ENCODE measurements around the gene ACER2.
"Not testable (repeated sequence)": the region's sequence is repeated elsewhere in the genome, so short reads cannot be mapped to it uniquely, and the experiment has no call there.

ACER2 gene

GRCh38 chr9:19408693-19409400, at the start of gene ACER2:
TSS of gene ACER2 (plus strand) at chr9:19409009. CDS start at chr9:19409085, 76 bp downstream.
- peak; percentile 98 to 99 for DNase-seq

- no peak for DNase-seq
Measured at GRCh38 chr9:19369107-19369506, 39.7 kb upstream of the ACER2 start.

- no peak for DNase-seq
Measured at GRCh38 chr9:19371942-19372341, 36.9 kb upstream of the ACER2 start.

GRCh38 chr9:19372567-19372966, 36.2 kb upstream of the ACER2 start:
- DNase-seq: peak in 1 of 2 experiments; percentile 22

GRCh38 chr9:19373527-19373926, 35.3 kb upstream of the ACER2 start:
- no peak for DNase-seq

DNA sequence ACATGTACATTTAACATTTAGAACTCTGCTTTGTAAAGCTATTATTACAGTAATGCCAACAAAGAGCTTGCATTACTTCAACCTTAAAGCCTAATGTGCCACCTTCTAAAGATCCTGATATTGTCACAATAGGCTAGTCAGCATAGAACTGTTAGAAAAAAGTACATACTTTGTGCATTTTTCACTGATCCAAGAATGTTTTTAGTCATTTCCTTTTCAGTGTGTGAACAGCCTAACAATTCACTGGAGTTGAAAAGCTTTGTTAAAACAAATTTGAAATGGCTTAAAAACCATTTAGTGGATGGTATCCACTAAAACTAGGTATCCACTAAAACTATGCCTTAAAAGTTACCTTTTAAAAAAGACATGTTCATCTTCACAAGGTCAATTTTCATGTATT, 33.3 kb upstream of the ACER2 start:
- no peak for DNase-seq

- DNase-seq: no peak
Measured at GRCh38 chr9:19376931-19377330, 31.9 kb upstream of the ACER2 start.

DNA sequence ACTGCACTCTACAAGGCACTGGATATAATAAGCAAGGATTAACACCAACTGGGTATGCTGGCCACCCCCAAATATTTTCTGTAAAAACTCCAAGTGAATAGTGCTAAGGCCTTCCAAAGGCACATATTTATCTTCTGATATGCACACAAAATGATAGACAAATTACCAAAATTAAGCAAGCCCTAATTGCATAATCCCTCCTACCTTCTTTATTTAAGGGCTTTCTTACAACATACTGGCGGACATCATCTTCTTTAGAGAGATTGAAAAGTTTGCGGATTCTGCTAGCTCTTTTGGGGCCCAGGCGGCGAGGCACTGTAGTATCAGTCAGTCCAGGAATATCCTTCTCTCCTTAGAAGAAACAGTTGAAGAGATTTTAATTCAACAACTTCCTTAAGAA, 30.6 kb upstream of the ACER2 start:
- DNase-seq: no peak

GRCh38 chr9:19378647-19379046, 30.2 kb upstream of the ACER2 start:
- peak; percentile 28 to 34 for DNase-seq

DNA sequence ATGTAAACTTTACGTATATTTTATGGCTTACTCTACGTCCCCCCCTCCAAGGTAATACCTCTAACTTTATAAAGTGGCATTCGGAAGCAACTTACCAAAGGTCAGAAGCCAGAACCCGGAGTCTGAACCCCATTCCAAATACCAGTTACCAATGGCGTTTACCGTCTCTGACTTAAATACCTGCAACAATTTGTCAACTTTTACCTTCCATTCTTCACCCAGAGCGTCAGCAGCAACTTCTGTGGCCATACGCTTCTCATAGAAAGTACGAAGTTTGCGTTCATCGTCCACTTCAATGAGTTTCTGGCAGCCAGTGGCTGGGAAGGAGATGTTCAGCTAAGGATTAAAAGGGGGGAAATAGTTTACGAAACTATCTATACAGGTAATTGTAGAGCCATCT, 29.5 kb upstream of the ACER2 start:
- DNase-seq: peak; percentile 31 to 38

- no peak for DNase-seq
Measured at GRCh38 chr9:19379697-19380046, 29.1 kb upstream of the ACER2 start.

- DNase-seq: no peak
Measured at GRCh38 chr9:19380826-19381075, 28.1 kb upstream of the ACER2 start.

DNA sequence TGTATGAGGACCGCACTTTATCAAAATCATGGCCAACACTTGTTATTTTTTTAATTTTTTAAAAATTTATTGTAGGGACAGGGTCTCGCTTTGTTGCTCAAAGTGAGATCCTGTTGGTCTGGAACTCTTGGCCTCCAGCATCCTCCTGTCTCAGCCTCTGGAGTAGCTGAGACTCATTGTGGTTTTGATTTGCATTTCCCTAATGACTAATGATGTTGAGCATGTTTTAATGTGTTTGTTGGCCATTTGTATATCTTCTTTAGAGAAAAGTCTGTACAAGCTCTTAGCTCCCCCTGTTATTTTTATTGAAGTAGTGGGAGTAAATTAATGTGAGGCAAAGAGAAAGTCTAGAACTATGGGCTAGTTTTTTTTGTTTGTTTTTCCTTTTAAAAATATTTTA, 27.2 kb upstream of the ACER2 start:
- DNase-seq: no peak

DNA sequence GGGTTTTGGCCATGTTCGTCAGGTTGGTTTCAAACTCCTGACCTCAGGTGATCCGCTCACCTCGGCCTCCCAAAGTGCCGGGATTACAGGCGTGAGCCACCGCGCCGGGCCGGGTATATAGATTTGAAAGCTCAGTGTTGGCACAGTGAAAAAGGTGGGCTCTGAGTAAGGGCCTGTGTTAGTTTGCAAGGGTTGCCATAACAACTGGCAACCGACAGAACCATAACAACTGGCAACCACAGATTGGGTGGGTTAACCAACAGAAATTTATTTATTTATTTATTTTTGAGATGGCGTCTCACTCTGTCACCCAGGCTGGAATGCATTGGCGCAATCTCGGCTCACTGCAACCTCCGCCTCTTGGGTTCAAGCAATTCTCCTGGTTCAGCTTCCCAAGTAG, 23.6 kb upstream of the ACER2 start:
- DNase-seq: not testable (repeated sequence)

DNA sequence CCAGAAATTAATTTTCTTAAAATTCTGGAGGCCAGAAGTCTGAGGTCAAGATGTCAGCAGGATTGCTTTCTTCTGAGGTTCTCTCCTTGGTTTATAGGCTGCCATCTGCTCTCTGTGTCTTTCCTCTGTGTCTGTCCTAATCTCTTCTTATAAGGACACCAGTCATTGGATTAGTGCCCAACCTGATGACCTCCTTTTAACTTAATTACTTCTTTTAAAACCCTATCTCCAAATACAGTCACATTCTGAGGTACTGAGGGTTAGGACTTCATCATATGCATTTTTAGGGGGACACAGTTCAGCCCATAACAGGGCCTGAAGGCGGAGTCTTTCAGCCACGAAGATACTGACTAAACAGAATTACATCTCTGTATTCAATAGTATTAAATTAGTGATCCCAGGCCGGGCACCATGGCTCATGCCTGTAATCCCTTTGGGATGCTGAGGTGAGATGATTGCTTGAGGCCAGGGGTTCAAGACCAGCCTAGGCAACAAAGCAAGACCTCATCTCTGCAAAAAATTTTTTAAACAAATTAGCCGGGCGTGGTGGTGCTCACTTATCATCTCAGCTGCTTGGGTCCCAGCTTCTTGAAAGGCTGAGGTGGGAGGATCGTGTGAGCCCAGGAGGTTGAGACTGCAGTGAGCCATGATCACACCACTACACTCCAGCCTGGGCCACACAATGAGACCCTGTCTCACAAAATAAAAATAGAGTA, 22.9 kb upstream of the ACER2 start:
- DNase-seq: no peak

GRCh38 chr9:19386502-19387044, 22.2 kb upstream of the ACER2 start:
- no peak for DNase-seq

GRCh38 chr9:19387317-19387716, 21.5 kb upstream of the ACER2 start:
- DNase-seq: no peak

DNA sequence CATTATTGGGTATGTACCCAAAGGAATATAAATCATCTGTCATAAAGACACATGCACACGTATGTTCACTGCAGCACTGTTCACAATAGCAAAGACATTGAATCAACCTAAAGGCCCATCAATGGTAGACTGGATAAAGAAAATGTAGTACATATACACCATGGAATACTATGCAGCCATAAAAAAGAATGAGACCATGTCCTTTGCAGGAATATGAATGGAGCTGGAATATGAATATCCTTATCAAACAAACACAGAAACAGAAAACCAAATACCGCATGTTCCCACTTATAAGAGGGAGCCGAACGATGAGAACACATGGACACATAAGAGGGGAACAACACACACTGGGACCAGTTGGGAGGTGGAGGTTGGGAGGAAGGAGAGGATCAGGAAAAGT, 19.3 kb upstream of the ACER2 start:
- DNase-seq: not testable (repeated sequence)

GRCh38 chr9:19397845-19398244, 11.0 kb upstream of the ACER2 start:
- no peak for DNase-seq

DNA sequence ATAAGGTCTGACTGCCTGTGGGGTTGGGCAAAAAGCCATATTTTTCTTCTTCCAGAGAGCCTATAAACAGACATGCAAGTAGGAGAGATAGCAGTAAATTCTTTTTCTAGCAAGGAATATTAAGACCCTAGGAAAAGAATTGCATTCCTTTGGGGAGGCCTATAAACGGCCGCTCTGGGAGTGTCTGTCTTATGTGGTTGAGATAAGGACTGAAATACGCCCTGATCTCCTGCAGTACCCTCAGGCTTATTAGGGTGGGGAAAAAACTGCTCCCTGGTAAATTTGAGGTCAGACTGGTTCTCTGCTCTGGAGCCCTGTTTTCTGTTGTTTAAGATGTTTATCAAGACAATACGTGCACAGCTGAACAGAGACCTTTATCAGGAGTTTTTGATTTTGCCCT, 5.6 kb upstream of the ACER2 start:
- not testable (repeated sequence) for DNase-seq

DNA sequence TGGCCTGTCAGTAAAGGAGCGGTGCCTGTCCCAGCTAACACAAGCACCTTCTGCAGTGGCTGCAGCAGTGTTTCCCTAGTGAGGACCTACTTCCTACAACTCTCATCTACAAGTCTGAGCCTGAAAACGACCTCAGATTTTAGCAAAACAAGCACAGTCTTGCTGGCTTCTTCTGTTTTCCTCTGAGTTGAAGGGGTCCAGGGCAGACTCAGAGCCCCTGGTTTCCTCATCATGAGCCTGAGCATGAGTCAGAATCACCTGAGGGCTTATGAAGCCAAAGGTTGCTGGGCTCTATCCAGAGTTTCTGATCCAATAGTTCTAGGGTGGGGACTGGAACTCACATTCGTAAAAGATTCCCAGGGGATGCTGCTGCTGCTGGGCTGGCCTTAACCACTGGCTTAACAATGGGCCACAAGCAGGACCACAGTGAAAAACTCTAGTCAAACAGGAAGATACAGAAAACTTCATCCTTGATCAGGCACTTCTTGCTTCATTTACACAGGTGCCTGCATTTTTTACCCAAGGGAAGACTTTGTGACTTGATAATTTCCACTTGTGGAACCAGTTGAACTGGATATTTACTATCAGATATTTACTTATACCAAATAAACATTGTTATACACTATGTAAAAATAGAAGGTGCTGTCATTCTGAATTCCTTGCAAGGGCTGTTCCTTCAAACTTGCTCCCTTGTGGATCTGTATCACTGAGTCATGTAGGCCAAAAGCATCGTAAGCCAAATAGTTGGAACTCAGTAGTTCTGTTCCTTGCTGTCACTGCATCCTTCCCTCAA, 4.3 kb upstream of the ACER2 start:
- no peak for DNase-seq

DNA sequence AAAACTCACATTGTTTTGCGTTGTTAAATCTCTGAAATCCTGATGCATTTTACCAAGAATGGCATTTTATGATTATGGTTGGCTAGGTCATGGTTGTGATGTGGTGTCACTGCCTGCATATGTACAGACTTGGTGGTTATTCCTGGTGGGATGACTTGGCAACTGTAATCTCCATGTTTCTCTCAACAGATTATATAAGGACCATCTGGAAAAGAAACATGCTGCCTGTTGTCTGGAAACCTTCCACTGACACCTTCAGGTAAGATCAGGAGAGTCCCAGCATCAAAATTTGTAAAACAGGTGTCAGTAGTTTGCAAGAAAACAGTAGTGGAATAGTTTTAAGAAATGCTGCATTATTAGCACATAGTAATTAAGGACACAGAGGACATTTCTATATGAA, 3.0 kb upstream of the ACER2 start:
- no peak for DNase-seq

DNA sequence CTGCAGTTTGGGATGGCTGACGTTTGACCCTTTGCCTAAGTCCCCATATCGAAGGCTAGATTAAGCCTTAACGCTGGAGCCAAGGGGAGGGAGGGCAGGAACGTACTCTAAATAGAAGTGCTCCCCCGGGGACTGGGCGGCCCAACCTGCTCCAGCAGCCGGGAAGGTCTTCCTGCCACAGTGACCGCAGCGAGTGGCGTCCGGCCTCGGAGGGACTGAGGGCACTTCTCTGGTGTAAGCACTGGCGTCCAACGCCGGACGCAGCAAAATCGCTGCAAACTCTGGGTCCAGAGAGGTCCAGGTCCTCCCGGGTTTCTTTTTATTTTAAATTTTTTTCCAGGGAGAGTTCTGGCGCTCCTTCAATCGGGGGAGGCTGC, 505 bp upstream of the ACER2 start:
- no peak for DNase-seq

Measured in activated T-cell treated with anti-CD3 and anti-CD28 coated beads, Interleukin-2, amount 50 U/mL, for 48 hours (primary cell).